Nephron (organoid): Measurements from ENCODE around the gene CKAP2.
"Not testable (repeated sequence)": the region's sequence is repeated elsewhere in the genome, so short reads cannot be mapped to it uniquely, and the experiment has no call there.

Experiments
- H3K27ac Mint-ChIP-seq, 3 experiments: 2 replicates each; pipeline ENCODE4 v1.8.0; 2020; ENCODE audit warnings: mixed read lengths in 3 of 3, mild to moderate bottlenecking in 2 of 3, moderate library complexity in 1 of 3
- H3K27me3 Mint-ChIP-seq: 2 replicates; pipeline ENCODE4 v1.8.0; 2021; ENCODE audit warnings: low read depth, mild to moderate bottlenecking, moderate library complexity, mixed read lengths
- H3K36me3 Mint-ChIP-seq: 2 replicates; pipeline ENCODE4 v1.8.0; 2020; ENCODE audit warnings: low read depth, mixed read lengths
- H3K4me1 Mint-ChIP-seq: 2 replicates; pipeline ENCODE4 v1.8.0; 2020; ENCODE audit warnings: mixed read lengths
- H3K4me3 Mint-ChIP-seq, 3 experiments: 2 replicates each; pipeline ENCODE4 v1.8.0; 2020; ENCODE audit warnings: mild to moderate bottlenecking in 3 of 3, mixed read lengths in 3 of 3, moderate library complexity in 2 of 3
- H3K9me3 Mint-ChIP-seq: 2 replicates; pipeline ENCODE4 v1.8.0; 2020; ENCODE audit warnings: mixed read lengths

CKAP2 gene

GRCh38 chr13:52502277-52502676, 47.0 kb downstream of the CKAP2 start:
- peaks cover 14% of the 10 kb centered on the region for H3K9me3 Mint-ChIP-seq
- not testable (repeated sequence) for H3K4me1 Mint-ChIP-seq, H3K27ac Mint-ChIP-seq, H3K4me3 Mint-ChIP-seq, H3K27me3 Mint-ChIP-seq, H3K36me3 Mint-ChIP-seq

- not testable (repeated sequence) for H3K36me3 Mint-ChIP-seq, H3K4me1 Mint-ChIP-seq, H3K27ac Mint-ChIP-seq, H3K4me3 Mint-ChIP-seq, H3K27me3 Mint-ChIP-seq
- peaks cover 16% of the 10 kb centered on the region for H3K9me3 Mint-ChIP-seq
Measured at GRCh38 chr13:52505843-52506242, 50.6 kb downstream of the CKAP2 start.

GRCh38 chr13:52509532-52509931, 54.3 kb downstream of the CKAP2 start:
- H3K27ac Mint-ChIP-seq, H3K27me3 Mint-ChIP-seq, H3K4me3 Mint-ChIP-seq, H3K9me3 Mint-ChIP-seq, H3K4me1 Mint-ChIP-seq, H3K36me3 Mint-ChIP-seq: not testable (repeated sequence)

GRCh38 chr13:52510221-52510797, 55.0 kb downstream of the CKAP2 start:
- not testable (repeated sequence) for H3K27me3 Mint-ChIP-seq, H3K4me1 Mint-ChIP-seq, H3K9me3 Mint-ChIP-seq

GRCh38 chr13:52511598-52511997, 56.3 kb downstream of the CKAP2 start:
- not testable (repeated sequence) for H3K4me3 Mint-ChIP-seq, H3K27ac Mint-ChIP-seq, H3K36me3 Mint-ChIP-seq, H3K9me3 Mint-ChIP-seq, H3K27me3 Mint-ChIP-seq, H3K4me1 Mint-ChIP-seq

More at GRCh38 chr13:52510221-52510797, 55.0 kb downstream of the CKAP2 start:
- H3K27ac Mint-ChIP-seq, H3K36me3 Mint-ChIP-seq, H3K4me3 Mint-ChIP-seq: not testable (repeated sequence)

GRCh38 chr13:52513957-52514596, 58.8 kb downstream of the CKAP2 start:
- not testable (repeated sequence) for H3K4me1 Mint-ChIP-seq, H3K27ac Mint-ChIP-seq, H3K36me3 Mint-ChIP-seq, H3K27me3 Mint-ChIP-seq, H3K4me3 Mint-ChIP-seq, H3K9me3 Mint-ChIP-seq

GRCh38 chr13:52523323-52523722, 68.0 kb downstream of the CKAP2 start:
- not testable (repeated sequence) for H3K4me3 Mint-ChIP-seq, H3K27me3 Mint-ChIP-seq, H3K4me1 Mint-ChIP-seq, H3K9me3 Mint-ChIP-seq, H3K36me3 Mint-ChIP-seq, H3K27ac Mint-ChIP-seq
